ENCODE results near the gene PSMB5. TPM values are rescaled to one million over a fixed set of nuclear protein-coding genes. Genes with fewer than 3 reads are reported as not detected.

PSMB5 gene
- total and polyA plus RNA-seq, 9 of the 15 experiments (the other 6 are each of a cell fraction or from before 2014, with no cell fraction given), result 198 to 1,870 (median 269) TPM

GRCh38 chr14:23078692-23079116 lies 44.0 kb upstream of the PSMB5 start (continued):
- TF ChIP-seq RREB1 (CRISPR knock-in tag; IDR thresholded peaks at IDR 0.05) (no peak), POLR3A (IDR thresholded peaks at IDR 0.05; ENCODE audit: borderline replicate concordance, extremely low read depth, insufficient read depth, insufficient read length) (no peak), ZNF347 (CRISPR knock-in tag; IDR thresholded peaks at IDR 0.05; ENCODE audit: low read depth) (no peak), MAFF (IDR thresholded peaks at IDR 0.05; ENCODE audit: low read length) (peak; percentile 72; the same call in 1 of the 2 replicates), TSHZ1 (CRISPR knock-in tag; IDR thresholded peaks at IDR 0.05) (no peak), FUS (optimal IDR thresholded peaks at IDR 0.05; ENCODE audit: low read depth, low read length) (no peak), OTX1 (CRISPR knock-in tag; IDR thresholded peaks at IDR 0.05) (no peak), NBN (IDR thresholded peaks at IDR 0.05; ENCODE audit: low read depth) (no peak), FOXK1 (CRISPR knock-in tag; IDR thresholded peaks at IDR 0.05; ENCODE audit: borderline replicate concordance) (no peak), CTCFL (IDR thresholded peaks at IDR 0.05; ENCODE audit: borderline replicate concordance, insufficient read depth, low read depth, low read length, poor library complexity, severe bottlenecking) (no peak), TBL1XR1 (IDR thresholded peaks at IDR 0.05; ENCODE audit: low read length in 2 of 2) (no peak), SMARCA5 (IDR thresholded peaks at IDR 0.05) (no peak), CBX5 (IDR thresholded peaks at IDR 0.05; ENCODE audit: borderline replicate concordance, low read depth) (no peak), BRD9 (IDR thresholded peaks at IDR 0.05; ENCODE audit: low read depth, partially characterized antibody) (no peak), ZNF586 (CRISPR knock-in tag; conservative IDR thresholded peaks at IDR 0.05) (no peak), FOXP1 (CRISPR knock-in tag; IDR thresholded peaks at IDR 0.05) (no peak), PCBP2 (IDR thresholded peaks at IDR 0.05; ENCODE audit: low read depth, low read length, poor library complexity, severe bottlenecking) (no peak)
